Measurements from ENCODE around the gene RNF32.
"Not testable (repeated sequence)": the region's sequence is repeated elsewhere in the genome, so short reads cannot be mapped to it uniquely, and the experiment has no call there.

RNF32 gene

GRCh38 chr7:156675721-156676120 lies 35.1 kb downstream of the RNF32 start:
- DNase-seq (ENCODE audit: low spot score) = no peak

DNA sequence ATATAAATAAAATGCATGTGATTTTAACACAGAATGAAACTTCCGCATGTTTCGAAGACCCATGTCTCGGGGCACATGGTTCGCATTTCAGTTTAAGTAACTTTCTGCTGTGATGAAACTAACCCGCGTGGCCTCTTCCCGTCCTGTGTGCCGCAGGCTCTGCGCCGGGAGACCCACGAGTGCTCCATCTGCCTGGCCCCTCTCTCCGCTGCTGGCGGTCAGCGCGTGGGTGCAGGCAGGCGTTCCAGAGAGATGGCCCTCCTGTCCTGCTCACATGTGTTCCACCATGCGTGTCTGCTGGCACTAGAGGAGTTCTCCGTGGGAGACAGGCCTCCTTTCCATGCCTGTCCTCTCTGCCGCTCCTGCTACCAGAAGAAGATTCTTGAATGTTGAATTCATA lies 35.7 kb downstream of the RNF32 start:
- DNase-seq (ENCODE audit: low spot score) = no peak

DNA sequence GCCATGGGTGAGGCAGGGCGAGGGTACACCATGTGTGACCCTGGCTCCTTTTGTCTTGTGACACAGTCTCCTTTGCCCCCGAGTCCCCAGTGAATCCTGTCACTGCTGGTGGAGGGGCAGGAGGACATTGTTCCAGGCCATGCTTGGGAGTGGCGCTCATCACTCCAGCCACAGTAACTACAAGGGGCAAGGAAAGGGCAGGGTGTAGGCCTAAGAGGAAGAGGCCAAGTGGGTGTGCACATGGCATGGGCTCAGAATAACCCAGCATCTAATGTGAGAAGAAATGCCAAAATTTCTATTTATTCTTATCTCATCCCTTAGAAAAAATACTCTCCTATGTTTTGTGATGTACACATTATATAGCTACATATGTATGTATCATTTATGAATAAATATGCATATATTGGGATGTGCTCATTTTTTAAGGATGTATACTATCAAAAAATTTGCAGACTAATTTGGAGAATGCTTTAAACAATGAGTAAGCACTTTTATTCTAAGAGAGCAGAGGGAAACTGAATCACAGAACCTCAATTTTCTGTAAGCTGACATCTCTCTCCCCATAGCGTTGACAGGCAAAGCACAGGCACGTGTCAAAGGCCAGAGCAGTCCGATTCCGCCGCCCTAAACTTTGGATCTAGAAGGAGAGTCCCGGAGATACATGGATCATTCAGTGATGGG lies 36.9 kb downstream of the RNF32 start:
- DNase-seq (ENCODE audit: low spot score) = no peak

DNA sequence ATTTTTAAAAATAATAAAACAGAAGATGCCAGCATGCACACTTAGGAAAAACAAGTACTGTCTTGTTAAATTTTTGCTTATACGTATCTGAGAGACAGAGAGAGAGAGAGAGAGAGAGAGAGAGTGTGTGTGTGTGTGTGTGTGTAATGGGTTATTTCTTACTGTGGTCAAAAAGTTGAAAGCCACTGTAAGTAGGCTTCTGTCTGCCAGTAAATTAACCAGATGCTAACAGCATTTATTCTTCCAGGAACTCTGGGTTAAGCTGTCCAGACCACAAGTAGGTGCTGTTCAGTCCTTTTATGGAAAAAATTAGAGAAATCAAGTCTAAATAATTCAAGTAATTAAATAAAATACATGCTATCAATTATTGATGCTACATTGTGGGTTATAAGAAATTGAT lies 39.7 kb downstream of the RNF32 start:
- no peak for DNase-seq (ENCODE audit: low spot score)

GRCh38 chr7:156682928-156683327 lies 42.4 kb downstream of the RNF32 start:
- no peak for DNase-seq (ENCODE audit: low spot score)

GRCh38 chr7:156684251-156684650 lies 43.7 kb downstream of the RNF32 start:
- no peak for DNase-seq (ENCODE audit: low spot score)

DNA sequence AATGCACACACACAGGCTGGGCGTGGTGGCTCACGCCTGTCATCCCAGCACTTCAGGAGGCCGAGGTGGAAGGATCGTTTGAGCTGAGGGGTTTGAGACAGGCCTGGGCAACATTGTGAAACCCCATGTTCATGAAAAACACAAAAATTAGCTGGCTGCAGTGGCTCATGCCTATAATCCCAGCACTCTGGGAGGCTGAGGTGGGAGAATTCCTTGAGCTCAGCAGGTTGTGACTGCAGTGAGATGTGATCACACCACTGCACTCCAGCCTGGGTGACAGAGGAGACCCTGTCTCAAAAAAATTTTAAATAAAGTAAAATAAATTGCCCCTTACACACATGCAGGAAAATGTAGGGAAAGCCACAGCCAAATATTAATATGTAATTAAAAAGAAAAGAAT lies 44.1 kb downstream of the RNF32 start:
- no peak for DNase-seq (ENCODE audit: low spot score)

GRCh38 chr7:156691764-156692163 lies 51.2 kb downstream of the RNF32 start:
- DNase-seq (ENCODE audit: low spot score) = no peak

- DNase-seq (ENCODE audit: low spot score) = no peak
These were observed 52.3 kb downstream of the RNF32 start for GRCh38 chr7:156692849-156693248.

DNA sequence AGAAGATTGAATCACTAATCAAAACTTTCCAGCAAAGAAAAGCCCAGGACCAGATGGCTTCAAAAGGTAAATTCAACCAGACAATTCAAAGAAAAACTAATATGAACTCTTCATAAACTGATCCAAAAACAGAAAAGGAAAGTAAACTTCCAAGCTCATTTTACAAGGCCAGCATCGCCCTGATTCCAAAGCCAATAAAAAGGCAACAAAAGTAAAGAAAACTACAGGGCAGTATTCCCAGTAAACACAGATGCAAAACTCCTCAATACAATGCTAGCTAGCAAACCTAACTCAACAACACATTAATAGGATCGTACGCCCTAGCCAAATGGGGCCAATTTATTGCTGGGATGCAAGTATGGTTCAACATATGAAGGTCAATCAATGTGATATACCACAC lies 53.1 kb downstream of the RNF32 start:
- DNase-seq (ENCODE audit: low spot score) = no peak

DNA sequence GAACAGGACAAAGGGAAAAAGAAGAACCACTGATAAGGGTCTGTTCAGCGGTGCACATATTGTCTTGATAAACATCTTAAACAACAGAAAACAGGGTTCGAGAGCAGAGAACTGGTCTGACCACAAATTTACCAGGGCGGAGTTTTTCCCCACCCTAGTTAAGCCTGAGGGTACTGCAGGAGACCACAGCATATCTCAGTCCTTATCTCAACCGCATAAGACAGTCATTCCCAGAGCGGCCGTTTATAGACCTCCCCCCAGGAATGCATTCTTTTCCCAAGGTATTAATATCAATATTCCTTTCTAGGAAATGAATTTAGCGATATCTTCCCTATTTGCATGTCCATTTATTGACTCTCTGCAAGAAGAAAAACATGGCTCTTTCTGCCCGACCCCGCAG lies 56.7 kb downstream of the RNF32 start:
- DNase-seq (ENCODE audit: low spot score) = not testable (repeated sequence)

DNA sequence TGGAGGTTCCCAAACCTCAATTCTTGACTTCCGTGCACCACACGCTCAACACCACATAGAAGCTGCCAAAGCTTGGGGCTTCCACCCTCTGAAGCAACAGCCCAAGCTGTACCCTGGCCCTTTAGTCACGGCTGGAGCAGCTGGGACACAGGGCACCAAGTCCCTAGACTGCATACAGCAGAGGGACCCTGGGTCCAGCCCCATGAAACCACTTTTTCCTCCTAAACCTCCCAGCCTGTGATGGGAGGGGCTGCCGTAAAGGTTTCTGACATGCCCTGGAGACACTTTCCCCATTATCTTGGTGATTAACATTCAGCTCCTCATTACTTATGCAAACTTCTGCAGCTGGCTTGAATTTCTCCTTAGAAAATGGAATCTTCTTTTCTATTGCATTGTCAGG lies 57.9 kb downstream of the RNF32 start:
- DNase-seq (ENCODE audit: low spot score) = not testable (repeated sequence)

DNA sequence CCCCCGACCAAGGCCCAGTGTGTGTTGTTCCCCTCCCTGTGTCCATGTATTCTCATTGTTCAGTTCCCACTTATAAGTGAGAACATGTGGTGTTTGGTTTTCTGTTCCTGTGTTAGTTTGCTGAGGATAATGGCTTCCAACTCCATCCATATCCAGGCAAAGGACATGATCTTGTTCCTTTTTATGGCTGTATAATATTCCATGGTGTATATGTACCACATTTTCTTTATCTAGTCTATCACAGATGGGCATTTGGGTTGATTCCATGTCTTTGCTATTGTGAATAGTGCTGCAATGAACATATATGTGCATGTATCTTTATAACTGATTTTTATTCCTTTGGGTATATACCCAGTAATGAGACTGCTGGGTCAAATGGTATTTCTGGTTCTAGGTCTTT lies 61.2 kb downstream of the RNF32 start:
- DNase-seq (ENCODE audit: low spot score) = not testable (repeated sequence)

GRCh38 chr7:156702399-156702798 lies 61.8 kb downstream of the RNF32 start:
- DNase-seq (ENCODE audit: low spot score) = no peak

DNA sequence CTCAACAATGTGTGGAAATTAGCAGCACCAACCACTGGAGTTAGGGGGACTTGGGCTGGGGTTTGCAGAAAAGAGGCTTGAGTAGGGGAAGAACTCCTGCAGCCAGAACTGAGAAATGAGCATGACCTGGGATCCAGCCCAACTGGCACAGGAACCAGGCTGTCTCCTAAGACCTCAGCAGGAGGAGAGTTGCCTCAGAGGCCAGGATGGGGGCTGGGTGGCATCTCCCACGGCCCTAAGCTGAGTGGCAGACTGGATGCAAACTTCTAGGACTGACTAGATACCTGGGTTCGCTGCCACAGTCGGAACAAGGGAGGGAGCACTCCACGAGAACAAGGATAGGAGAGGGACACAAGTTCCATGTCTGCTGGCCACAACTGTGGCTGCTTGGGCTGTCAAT lies 62.6 kb downstream of the RNF32 start:
- no peak for DNase-seq (ENCODE audit: low spot score)

DNA sequence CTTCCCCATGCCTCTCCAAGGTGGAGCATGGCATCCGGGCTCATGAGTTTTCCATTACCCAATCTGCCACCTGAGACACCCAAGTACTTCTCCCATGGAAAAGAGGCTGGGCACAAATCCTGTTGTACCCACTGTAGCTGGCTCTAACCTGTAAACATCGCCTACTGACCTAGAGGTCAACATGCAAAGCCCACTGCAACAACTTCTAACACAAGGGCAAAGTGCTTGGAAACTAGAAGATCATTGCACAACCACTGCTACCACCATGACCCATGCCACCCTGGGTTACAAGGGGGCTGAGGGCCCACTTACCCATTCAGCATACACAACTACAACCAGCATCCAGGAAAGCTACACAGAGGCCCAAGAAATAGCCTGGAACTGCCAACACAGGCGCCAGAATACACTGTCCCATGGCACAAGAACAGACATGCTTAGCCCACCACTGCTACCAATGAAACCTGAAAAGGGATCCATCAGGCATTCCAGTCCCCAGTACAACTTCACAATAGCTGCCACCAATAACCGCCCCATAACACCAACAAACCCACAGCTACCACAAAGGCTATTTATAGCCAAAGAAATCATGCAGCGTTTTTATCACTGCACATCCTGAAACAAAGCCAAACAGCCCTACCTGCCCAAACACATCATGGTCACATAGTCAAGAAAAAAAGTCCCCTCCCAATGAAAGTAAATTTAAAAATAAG lies 63.4 kb downstream of the RNF32 start:
- no peak for DNase-seq (ENCODE audit: low spot score)

DNA sequence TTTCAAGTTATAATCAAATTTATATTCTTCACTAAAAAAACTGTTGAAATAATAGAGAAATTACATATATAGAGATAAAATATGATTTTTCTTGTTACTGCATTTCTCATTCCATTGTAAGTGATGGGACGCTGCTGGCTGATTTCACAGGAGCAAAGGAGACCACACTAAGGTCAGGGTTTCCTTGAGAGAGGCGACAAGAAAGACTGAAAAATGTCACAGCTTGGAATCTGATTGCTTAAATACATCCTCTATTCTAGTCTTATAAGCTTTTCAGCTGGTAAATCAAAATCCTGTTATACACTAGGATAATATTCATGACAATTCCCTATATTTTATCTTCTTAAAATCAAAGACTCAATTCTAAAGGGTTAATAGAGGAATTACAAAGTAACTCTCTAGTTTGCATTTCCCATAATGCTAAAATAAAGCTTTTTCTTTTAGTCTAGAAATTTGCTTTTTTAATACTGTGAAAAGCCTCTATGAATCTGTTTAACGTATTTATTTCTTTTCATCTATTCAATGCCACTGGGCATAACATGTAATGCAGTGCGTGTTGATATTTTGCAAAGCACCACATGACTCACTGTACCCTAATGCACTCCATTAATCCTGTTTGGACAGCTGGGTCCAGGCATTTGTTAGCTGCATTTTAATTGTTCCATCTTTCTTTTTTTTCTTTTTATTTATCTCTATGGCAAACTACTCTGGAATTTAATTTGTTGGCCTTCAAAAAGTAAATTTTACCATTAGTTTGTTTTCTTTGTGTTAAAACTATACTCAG lies 81.7 kb downstream of the RNF32 start:
- no peak for DNase-seq (ENCODE audit: low spot score)

DNA sequence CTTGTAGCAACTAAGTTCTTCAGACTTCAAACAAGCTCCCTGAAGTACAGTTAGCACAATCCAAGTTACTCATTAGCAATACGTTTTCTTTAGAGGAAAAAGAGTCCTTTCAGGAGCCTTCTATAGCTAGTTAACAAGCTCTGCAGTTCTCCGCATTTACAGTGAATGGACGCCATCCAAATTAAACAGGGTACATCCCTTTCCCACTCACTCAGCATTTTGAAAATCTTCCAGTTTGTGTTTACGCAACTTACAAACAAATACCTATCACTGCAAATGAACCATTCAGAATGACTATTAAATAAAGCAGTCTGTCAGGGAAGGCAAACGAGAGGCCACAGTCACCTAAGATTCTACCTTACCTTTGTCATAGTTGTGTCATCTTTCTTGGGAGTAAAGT lies 84.5 kb downstream of the RNF32 start:
- no peak for DNase-seq (ENCODE audit: low spot score)

DNA sequence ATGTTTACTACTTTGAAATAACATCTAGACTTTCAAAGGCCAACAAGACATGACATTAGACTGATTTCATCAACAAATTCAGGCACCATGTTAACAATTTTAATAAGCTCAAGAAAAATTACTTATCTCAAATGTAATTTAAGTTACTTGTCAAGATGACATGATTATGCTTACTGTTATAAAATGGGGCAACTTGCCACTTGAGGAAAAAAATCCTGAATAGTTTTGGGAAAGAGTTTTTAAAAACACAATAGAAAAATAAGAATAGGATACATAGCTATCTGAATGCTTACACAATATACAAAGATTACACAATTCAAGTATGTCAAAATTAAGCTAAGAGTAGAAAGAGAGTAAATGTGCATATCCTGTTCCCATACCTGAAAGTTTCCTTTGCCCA lies 85.4 kb downstream of the RNF32 start:
- no peak for DNase-seq (ENCODE audit: low spot score)
